D341Med (cell line): Measurements from ENCODE around the gene PHF12.
"Not testable (repeated sequence)": the region's sequence is repeated elsewhere in the genome, so short reads cannot be mapped to it uniquely, and the experiment has no call there.

Experiments
- DNase-seq: peaks from one replicate; pipeline ENCODE4 v3.0.0; 2012; ENCODE audit warnings: low spot score

Gene PHF12

GRCh38 chr17:28929787-28930186 lies 21.5 kb downstream of the PHF12 start:
- DNase-seq = no peak

GRCh38 chr17:28928061-28928460 lies 23.3 kb downstream of the PHF12 start:
- no peak for DNase-seq

- DNase-seq = no peak
Observed at GRCh38 chr17:28926786-28927185, 24.5 kb downstream of the PHF12 start.

- DNase-seq = no peak
Observed at GRCh38 chr17:28926366-28926765, 25.0 kb downstream of the PHF12 start.

- DNase-seq = no peak
Observed at GRCh38 chr17:28925912-28926365, 25.4 kb downstream of the PHF12 start.

- no peak for DNase-seq
Observed at GRCh38 chr17:28920201-28920600, 31.1 kb downstream of the PHF12 start.

GRCh38 chr17:28918295-28918694 lies 33.0 kb downstream of the PHF12 start:
- no peak for DNase-seq

GRCh38 chr17:28917465-28917864 lies 33.9 kb downstream of the PHF12 start:
- DNase-seq = no peak

GRCh38 chr17:28917029-28917428 lies 34.3 kb downstream of the PHF12 start:
- no peak for DNase-seq

GRCh38 chr17:28916302-28916934 lies 34.9 kb downstream of the PHF12 start:
- peak; percentile 70 for DNase-seq

GRCh38 chr17:28912938-28913333 lies 38.4 kb downstream of the PHF12 start:
- DNase-seq = no peak

GRCh38 chr17:28912281-28912937 lies 38.9 kb downstream of the PHF12 start:
- no peak for DNase-seq

GRCh38 chr17:28911411-28912045 lies 39.8 kb downstream of the PHF12 start:
- no peak for DNase-seq

- no peak for DNase-seq
Observed at GRCh38 chr17:28910534-28910933, 40.8 kb downstream of the PHF12 start.

- no peak for DNase-seq
Observed at GRCh38 chr17:28908640-28909167, 42.6 kb downstream of the PHF12 start.

- no peak for DNase-seq
Observed at GRCh38 chr17:28907709-28908475, 43.4 kb downstream of the PHF12 start.

- no peak for DNase-seq
Observed at GRCh38 chr17:28906706-28907438, 44.4 kb downstream of the PHF12 start.

- DNase-seq = no peak
Observed at GRCh38 chr17:28906276-28906675, 45.0 kb downstream of the PHF12 start.

GRCh38 chr17:28904800-28905199 lies 46.5 kb downstream of the PHF12 start:
- DNase-seq = no peak

- DNase-seq = not testable (repeated sequence)
Observed at GRCh38 chr17:28903546-28903841, 47.8 kb downstream of the PHF12 start.

- DNase-seq = peak; percentile 100
Observed at GRCh38 chr17:28902819-28903545, 48.3 kb downstream of the PHF12 start, which contains the start of gene DHRS13. Gene DHRS13 (minus strand): TSS chr17:28903079. CDS start chr17:28902944, 135 bp downstream.
